Body of pancreas (tissue), 4 donors: ENCODE data around the gene FHOD1. TPM values are rescaled to one million over a fixed set of nuclear protein-coding genes. Genes with fewer than 3 reads are reported as not detected.

Source experiments
- ATAC-seq: fragments of 150-250 bp; one replicate; pipeline ENCODE4 v1.9.1; 2016
- DNase-seq, 4 donors: peaks; one replicate each; pipeline ENCODE4 v3.0.0-alpha.2; 2019
- H3K27ac ChIP-seq, 4 donors: fragments of 200-600 bp; sonication (generic); 1 replicate in 3 of 4; 2 replicates in 1 of 4; pipeline versions ENCODE4 v1.5.1 to v1.6.1; 2016 to 2019; ENCODE audit warnings: mild to moderate bottlenecking in 1 of 4, mixed read lengths in 1 of 4, moderate library complexity in 1 of 4
- H3K27me3 ChIP-seq, 2 donors: fragments of 200-600 bp; sonication (generic); one replicate each; pipeline ENCODE4 v1.6.0; 2016; ENCODE audit warnings: mild to moderate bottlenecking in 1 of 2
- H3K36me3 ChIP-seq, 2 donors: fragments of 200-600 bp; sonication (generic); replicated peaks in 1 of 2; 2 replicates each; pipeline ENCODE4 v1.5.1; 2016; ENCODE audit warnings: low read depth in 2 of 2; ENCODE audit not compliant: insufficient read depth in 1 of 2
- H3K4me1 ChIP-seq: fragments of 200-600 bp; sonication (generic); one replicate; pipeline ENCODE4 v1.6.0; 2016
- H3K4me3 ChIP-seq, 2 donors: fragments of 200-600 bp; sonication (generic); 1 replicate in 1 of 2; 2 replicates in 1 of 2; pipeline ENCODE4 v1.5.1; 2016 to 2019
- H3K9me3 ChIP-seq, 3 donors: fragments of 200-600 bp; sonication (generic); 1 replicate in 2 of 3; 2 replicates in 1 of 3; pipeline ENCODE4 v1.5.1; 2016
- POLR2A ChIP-seq, 3 donors: fragments of 450-650 bp; IDR thresholded peaks; one replicate each; pipeline ENCODE4 v1.6.1; 2016; ENCODE audit warnings: antibody characterized with exemption in 3 of 3, mild to moderate bottlenecking in 2 of 3
- WGBS, 2 donors: methylation state at CpG; one replicate each; pipeline ENCODE4 v1.1.5; 2017; 5-methylcytosine and 5-hydroxymethylcytosine counted together
- intact Hi-C: fragments of 100-400 bp; cut with DNase I; formaldehyde crosslinking; loops from one replicate; pipeline ENCODE4 v1.15.1; 2023
- total RNA-seq, 2 donors: library from RNA; depleted of rRNA; stranded (reverse); fragments of >200 nt; gene quantifications; one replicate each; pipeline ENCODE4 v1.1.0, GENCODE V29; 2016
- TF ChIP-seq, protein P1 (sequence below), 7 experiments: fragments of 450-650 bp in 4 of 7; fragments of 200-600 bp in 3 of 7; sonication (generic) in 3 of 7; IDR thresholded peaks; one replicate each; pipeline ENCODE4 v1.5.1; 2016 to 2019; ENCODE audit warnings: antibody characterized with exemption in 7 of 7

FHOD1 gene
- total RNA-seq, 2 donors from 2014 or later, result 12.2 to 26.4 TPM

GRCh38 chr16:67244387-67245185, 2.7 kb downstream of the FHOD1 start:
- Histone ChIP-seq H3K9me3 (no peaks in the 10 kb centered on the region), H3K27ac (peak overlapping the region; percentile 19 to 97 (median 88)), H3K36me3 (no peaks in the 10 kb centered on the region), H3K4me3 (no peak overlapping the region), H3K27me3 (peaks cover 0 to 12% of the 10 kb centered on the region in 2 donors), H3K4me1 (peaks cover 68% of the 10 kb centered on the region)
- DNase-seq, result peak in 3 of 4 donors; percentile 44 to 77 (median 53)
- no peak for ATAC-seq
- intact Hi-C loops, result no loop called here
- 31 to 51% methylated on average over 4 to 5 of the region's 5 CpGs for WGBS, 2 donors
- TF ChIP-seq, protein P1, sequence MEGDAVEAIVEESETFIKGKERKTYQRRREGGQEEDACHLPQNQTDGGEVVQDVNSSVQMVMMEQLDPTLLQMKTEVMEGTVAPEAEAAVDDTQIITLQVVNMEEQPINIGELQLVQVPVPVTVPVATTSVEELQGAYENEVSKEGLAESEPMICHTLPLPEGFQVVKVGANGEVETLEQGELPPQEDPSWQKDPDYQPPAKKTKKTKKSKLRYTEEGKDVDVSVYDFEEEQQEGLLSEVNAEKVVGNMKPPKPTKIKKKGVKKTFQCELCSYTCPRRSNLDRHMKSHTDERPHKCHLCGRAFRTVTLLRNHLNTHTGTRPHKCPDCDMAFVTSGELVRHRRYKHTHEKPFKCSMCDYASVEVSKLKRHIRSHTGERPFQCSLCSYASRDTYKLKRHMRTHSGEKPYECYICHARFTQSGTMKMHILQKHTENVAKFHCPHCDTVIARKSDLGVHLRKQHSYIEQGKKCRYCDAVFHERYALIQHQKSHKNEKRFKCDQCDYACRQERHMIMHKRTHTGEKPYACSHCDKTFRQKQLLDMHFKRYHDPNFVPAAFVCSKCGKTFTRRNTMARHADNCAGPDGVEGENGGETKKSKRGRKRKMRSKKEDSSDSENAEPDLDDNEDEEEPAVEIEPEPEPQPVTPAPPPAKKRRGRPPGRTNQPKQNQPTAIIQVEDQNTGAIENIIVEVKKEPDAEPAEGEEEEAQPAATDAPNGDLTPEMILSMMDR (IDR thresholded peaks at IDR 0.05), result peak in 1 of 7 experiments; percentile 3
- peak in 1 of 3 donors; percentile 27 for TF ChIP-seq POLR2A (IDR thresholded peaks at IDR 0.05)

DNA sequence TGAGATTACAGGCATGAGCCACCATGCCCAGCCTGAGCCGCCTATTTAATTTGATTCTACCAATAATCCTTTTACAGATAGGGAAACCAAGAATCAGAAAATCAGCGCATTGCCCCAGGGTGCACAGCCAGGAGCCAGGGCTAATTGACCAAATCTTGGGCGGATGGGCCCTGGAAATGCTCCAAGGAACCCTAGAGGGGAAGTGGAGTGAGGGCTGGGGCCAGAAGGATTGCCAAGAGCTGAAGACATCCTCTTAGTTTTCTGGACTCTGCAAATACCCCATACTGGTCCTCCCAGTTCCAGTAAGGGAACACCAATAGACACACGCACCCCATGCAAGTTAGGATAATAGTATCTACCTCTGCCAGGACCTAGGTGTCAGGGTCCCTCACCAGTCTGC, 3.8 kb downstream of the FHOD1 start:
- peaks cover 0 to 2% of the 10 kb centered on the region in 2 donors for H3K36me3 ChIP-seq
- WGBS, 2 donors, result 80 to 82% methylated on average over 4 of the region's 4 CpGs
- peak overlapping the region in 2 of 4 donors; percentile 92 to 97 for H3K27ac ChIP-seq
- ATAC-seq, result no peak
- no peak for TF ChIP-seq POLR2A (IDR thresholded peaks at IDR 0.05)
- peaks cover 57% of the 10 kb centered on the region for H3K4me1 ChIP-seq
- intact Hi-C loops, result no loop called here
- H3K27me3 ChIP-seq, result peaks cover 0 to under 1% of the 10 kb centered on the region in 2 donors
- peak in 1 of 4 donors; percentile 42 for DNase-seq
- H3K4me3 ChIP-seq, result no peak overlapping the region
- no peaks in the 10 kb centered on the region for H3K9me3 ChIP-seq

DNA sequence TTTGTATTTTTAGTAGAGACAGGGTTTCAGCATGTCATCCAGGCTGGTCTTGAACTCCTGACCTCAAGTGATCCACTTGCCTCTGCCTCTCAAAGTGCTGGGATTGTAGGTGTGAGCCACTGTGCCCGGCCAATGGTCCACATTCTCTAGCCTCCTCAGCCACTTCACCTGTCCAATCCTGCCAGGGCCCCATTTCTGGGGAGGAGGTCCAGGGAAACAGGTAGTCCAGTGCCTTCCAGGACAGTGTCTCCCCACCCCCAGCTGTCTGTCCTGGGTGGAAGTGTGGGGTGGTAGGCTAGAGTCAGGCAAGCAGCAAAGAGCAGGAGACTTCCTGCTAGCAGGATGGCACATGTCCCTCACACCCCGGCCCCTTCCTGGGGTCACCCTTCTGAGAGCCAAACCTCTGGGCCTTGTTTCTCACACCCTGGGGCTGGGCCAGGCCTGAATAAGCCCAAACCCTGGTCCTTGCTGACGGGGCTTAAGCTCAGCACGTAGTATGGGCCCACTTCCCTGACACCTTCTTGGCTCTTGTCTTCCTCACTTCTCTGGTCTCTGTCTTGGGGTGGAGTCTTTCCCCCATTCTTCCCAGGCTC, 5.0 kb downstream of the FHOD1 start:
- peaks cover 47% of the 10 kb centered on the region for H3K4me1 ChIP-seq
- TF ChIP-seq, protein P1 (IDR thresholded peaks at IDR 0.05), result no peak
- no peak for TF ChIP-seq POLR2A (IDR thresholded peaks at IDR 0.05)
- ATAC-seq, result no peak
- peaks cover 0 to 2% of the 10 kb centered on the region in 2 donors for H3K36me3 ChIP-seq
- 80 to 95% methylated on average over 4 of the region's 4 CpGs for WGBS, 2 donors
- intact Hi-C loops, result no loop called here
- no peak for DNase-seq
- H3K27ac ChIP-seq, result peak overlapping the region in 2 of 4 donors; percentile 76 to 77
- no peak overlapping the region for H3K4me3 ChIP-seq
- H3K9me3 ChIP-seq, result no peaks in the 10 kb centered on the region
- no peaks in the 10 kb centered on the region for H3K27me3 ChIP-seq

GRCh38 chr16:67241008-67241900, 6.0 kb downstream of the FHOD1 start:
- no peak for TF ChIP-seq POLR2A (IDR thresholded peaks at IDR 0.05)
- TF ChIP-seq, protein P1 (IDR thresholded peaks at IDR 0.05), result no peak
- intact Hi-C loops, result no loop called here
- Histone ChIP-seq H3K27me3 (no peaks in the 10 kb centered on the region), H3K4me1 (peaks cover 47% of the 10 kb centered on the region), H3K4me3 (no peak overlapping the region), H3K9me3 (no peaks in the 10 kb centered on the region), H3K27ac (peak overlapping the region; percentile 55 to 77 (median 66)), H3K36me3 (peaks cover 0 to 7% of the 10 kb centered on the region in 2 donors)
- peak; percentile 60 for ATAC-seq
- peak; percentile 60 to 82 (median 70) for DNase-seq
- WGBS, 2 donors, result 60 to 61% methylated on average over 7 to 10 of the region's 10 CpGs
